ENCODE measurements around the gene SOX5. TPM values are rescaled to one million over a fixed set of nuclear protein-coding genes. Genes with fewer than 3 reads are reported as not detected.
A peak's percentile ranks its signal among the peaks of the same experiment; 100 is the strongest.

SOX5 gene
- total and polyA plus RNA-seq, 2 experiments from 2014 or later, result 1.0 to 4.7 TPM

- no peak for TF ChIP-seq NANOG (IDR thresholded peaks at IDR 0.05; ENCODE audit: borderline replicate concordance)
- TF ChIP-seq STAT1 (IDR thresholded peaks at IDR 0.05; ENCODE audit: unreplicated experiment), result no peak
- TF ChIP-seq CREB1 (CRISPR knock-in tag; IDR thresholded peaks at IDR 0.05; ENCODE audit: low read depth), result no peak
- no peak for TF ChIP-seq EZH2phosphoT487 (IDR thresholded peaks at IDR 0.05; ENCODE audit: unreplicated experiment)
- no peak for TF ChIP-seq REST (IDR thresholded peaks at IDR 0.05; ENCODE audit: unreplicated experiment)
- no peak for TF ChIP-seq ZNF331 (CRISPR knock-in tag; IDR thresholded peaks at IDR 0.05; ENCODE audit: low read depth)
- no peak for TF ChIP-seq ETS1 (IDR thresholded peaks at IDR 0.05)
- TF ChIP-seq ZNF114 (CRISPR knock-in tag; IDR thresholded peaks at IDR 0.05), result no peak
- TF ChIP-seq POLR2AphosphoS5 (IDR thresholded peaks at IDR 0.05; ENCODE audit: low read depth), result no peak
- no peak for TF ChIP-seq JUNB (IDR thresholded peaks at IDR 0.05; ENCODE audit: unreplicated experiment)
- no peak for TF ChIP-seq EZH2 (IDR thresholded peaks at IDR 0.05; ENCODE audit: low read depth, unreplicated experiment)
- ATAC-seq (no peak), DNase-seq (ENCODE audit: low spot score) (no peak)
- Histone ChIP-seq H3K27ac (ENCODE audit: low read depth) (no peak overlapping the region), H4K20me1 (replicated peaks; ENCODE audit: insufficient read depth) (no peaks in the 10 kb centered on the region), H3K36me3 (ENCODE audit: insufficient read depth) (no peaks in the 10 kb centered on the region), H3F3A (replicated peaks; ENCODE audit: low read depth) (no peaks in the 10 kb centered on the region), H3K9me2 (ENCODE audit: insufficient read depth) (no peaks in the 10 kb centered on the region), H3K27me3 (ENCODE audit: insufficient read depth) (no peaks in the 10 kb centered on the region), H2AFZ (no peak overlapping the region), H3K4me1 (ENCODE audit: insufficient read depth) (no peaks in the 10 kb centered on the region), H3K4me2 (no peak overlapping the region), H3K4me3 (no peak overlapping the region), H3K79me2 (replicated peaks; ENCODE audit: insufficient read depth) (no peaks in the 10 kb centered on the region)
- no peaks in the 10 kb centered on the region for H3K9me3 Mint-ChIP-seq
- no peaks in the 10 kb centered on the region for H3K36me3 Mint-ChIP-seq (ENCODE audit: low read depth)
- H3K27me3 Mint-ChIP-seq (ENCODE audit: insufficient read depth, low read depth, poor library complexity), result no peaks in the 10 kb centered on the region
- H3K27ac Mint-ChIP-seq, result peak overlapping the region; percentile 7; the same call in 1 of the 2 replicates
- H3K4me1 Mint-ChIP-seq, result no peaks in the 10 kb centered on the region
- H3K4me3 Mint-ChIP-seq, result no peak overlapping the region
These were observed 62.2 kb downstream of the SOX5 start for GRCh38 chr12:23887055-23887835.

- Histone ChIP-seq H3K27ac (ENCODE audit: low read depth) (no peak overlapping the region), H3F3A (replicated peaks; ENCODE audit: low read depth) (no peaks in the 10 kb centered on the region), H3K27me3 (ENCODE audit: insufficient read depth) (no peaks in the 10 kb centered on the region), H3K4me1 (ENCODE audit: insufficient read depth) (no peaks in the 10 kb centered on the region), H3K4me3 (no peak overlapping the region), H3K9me2 (ENCODE audit: insufficient read depth) (no peaks in the 10 kb centered on the region), H3K4me2 (no peak overlapping the region), H4K20me1 (replicated peaks; ENCODE audit: insufficient read depth) (no peaks in the 10 kb centered on the region), H3K36me3 (ENCODE audit: insufficient read depth) (no peaks in the 10 kb centered on the region), H3K79me2 (replicated peaks; ENCODE audit: insufficient read depth) (no peaks in the 10 kb centered on the region), H2AFZ (no peak overlapping the region)
- Mint-ChIP-seq H3K27ac (peak overlapping the region; percentile 39; the same call in 1 of the 2 replicates), H3K27me3 (ENCODE audit: insufficient read depth, low read depth, poor library complexity) (no peaks in the 10 kb centered on the region), H3K4me3 (no peak overlapping the region), H3K9me3 (no peaks in the 10 kb centered on the region), H3K36me3 (ENCODE audit: low read depth) (no peaks in the 10 kb centered on the region), H3K4me1 (no peaks in the 10 kb centered on the region)
- DNase-seq (ENCODE audit: low spot score), result no peak
- ATAC-seq, result no peak
- TF ChIP-seq EZH2 (IDR thresholded peaks at IDR 0.05; ENCODE audit: low read depth, unreplicated experiment), result no peak
- TF ChIP-seq ZNF462 (CRISPR knock-in tag; IDR thresholded peaks at IDR 0.05), result no peak
These were observed 64.1 kb downstream of the SOX5 start for GRCh38 chr12:23885394-23885793.
